ENCODE results near the gene UBE2J2.

- TF ChIP-seq, protein P1, sequence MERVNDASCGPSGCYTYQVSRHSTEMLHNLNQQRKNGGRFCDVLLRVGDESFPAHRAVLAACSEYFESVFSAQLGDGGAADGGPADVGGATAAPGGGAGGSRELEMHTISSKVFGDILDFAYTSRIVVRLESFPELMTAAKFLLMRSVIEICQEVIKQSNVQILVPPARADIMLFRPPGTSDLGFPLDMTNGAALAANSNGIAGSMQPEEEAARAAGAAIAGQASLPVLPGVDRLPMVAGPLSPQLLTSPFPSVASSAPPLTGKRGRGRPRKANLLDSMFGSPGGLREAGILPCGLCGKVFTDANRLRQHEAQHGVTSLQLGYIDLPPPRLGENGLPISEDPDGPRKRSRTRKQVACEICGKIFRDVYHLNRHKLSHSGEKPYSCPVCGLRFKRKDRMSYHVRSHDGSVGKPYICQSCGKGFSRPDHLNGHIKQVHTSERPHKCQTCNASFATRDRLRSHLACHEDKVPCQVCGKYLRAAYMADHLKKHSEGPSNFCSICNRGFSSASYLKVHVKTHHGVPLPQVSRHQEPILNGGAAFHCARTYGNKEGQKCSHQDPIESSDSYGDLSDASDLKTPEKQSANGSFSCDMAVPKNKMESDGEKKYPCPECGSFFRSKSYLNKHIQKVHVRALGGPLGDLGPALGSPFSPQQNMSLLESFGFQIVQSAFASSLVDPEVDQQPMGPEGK (CRISPR knock-in tag; IDR thresholded peaks at IDR 0.05; ENCODE audit: borderline replicate concordance): no peak
- TF ChIP-seq ESRRG (CRISPR knock-in tag; IDR thresholded peaks at IDR 0.05) (no peak), ZFP3 (CRISPR knock-in tag; IDR thresholded peaks at IDR 0.05) (no peak), POU6F1 (CRISPR knock-in tag; IDR thresholded peaks at IDR 0.05; ENCODE audit: borderline replicate concordance, low read depth) (no peak), ZFP30 (CRISPR knock-in tag; IDR thresholded peaks at IDR 0.05) (no peak)
- TF ChIP-seq, protein P2, sequence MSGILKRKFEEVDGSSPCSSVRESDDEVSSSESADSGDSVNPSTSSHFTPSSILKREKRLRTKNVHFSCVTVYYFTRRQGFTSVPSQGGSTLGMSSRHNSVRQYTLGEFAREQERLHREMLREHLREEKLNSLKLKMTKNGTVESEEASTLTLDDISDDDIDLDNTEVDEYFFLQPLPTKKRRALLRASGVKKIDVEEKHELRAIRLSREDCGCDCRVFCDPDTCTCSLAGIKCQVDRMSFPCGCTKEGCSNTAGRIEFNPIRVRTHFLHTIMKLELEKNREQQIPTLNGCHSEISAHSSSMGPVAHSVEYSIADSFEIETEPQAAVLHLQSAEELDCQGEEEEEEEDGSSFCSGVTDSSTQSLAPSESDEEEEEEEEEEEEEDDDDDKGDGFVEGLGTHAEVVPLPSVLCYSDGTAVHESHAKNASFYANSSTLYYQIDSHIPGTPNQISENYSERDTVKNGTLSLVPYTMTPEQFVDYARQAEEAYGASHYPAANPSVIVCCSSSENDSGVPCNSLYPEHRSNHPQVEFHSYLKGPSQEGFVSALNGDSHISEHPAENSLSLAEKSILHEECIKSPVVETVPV (CRISPR knock-in tag; IDR thresholded peaks at IDR 0.05): no peak
These were observed 26.7 kb upstream of the UBE2J2 start for GRCh38 chr1:1300352-1300739.

Data from SK-N-SH treated with all-trans-retinoic acid at 6 μM for 48 hours (cell line).